GM12878 (cell line): ENCODE measurements around the gene FBXL17. TPM values are rescaled to one million over a fixed set of nuclear protein-coding genes. Genes with fewer than 3 reads are reported as not detected.

Experiments used
- ASH2L ChIP-seq: fragments of 300-600, 200-600 bp; sonication (generic); IDR thresholded peaks from 2 replicates; pipeline ENCODE4 v1.6.1; 2017; ENCODE audit warnings: low read depth, mild to moderate bottlenecking, borderline replicate concordance
- ATF7 ChIP-seq: fragments of 450-650 bp; IDR thresholded peaks from 2 replicates; pipeline ENCODE4 v1.6.1; 2016; ENCODE audit warnings: low read depth, mild to moderate bottlenecking
- BCL11A ChIP-seq: IDR thresholded peaks from 2 replicates; pipeline ENCODE4 v1.6.1; 2011; ENCODE audit warnings: low read depth, low read length
- BCL3 ChIP-seq: IDR thresholded peaks from 2 replicates; pipeline ENCODE4 v1.6.1; 2011; ENCODE audit warnings: borderline replicate concordance, low read depth, mild to moderate bottlenecking, moderate library complexity, low read length; ENCODE audit not compliant: insufficient read depth, poor library complexity, severe bottlenecking
- BMI1 ChIP-seq: fragments of 450-650 bp; IDR thresholded peaks from 2 replicates; pipeline ENCODE4 v1.6.1; 2016; ENCODE audit warnings: mild to moderate bottlenecking, moderate library complexity, borderline replicate concordance
- CEBPB ChIP-seq, 2 experiments: fragments of 150-350 bp in 1 of 2; IDR thresholded peaks; 2 replicates each; pipeline ENCODE4 v1.6.1; 2012 to 2014; ENCODE audit warnings: low read depth in 2 of 2, low read length in 2 of 2, borderline replicate concordance in 1 of 2, inconsistent platforms in 1 of 2
- CTCF ChIP-seq, 3 experiments: IDR thresholded peaks in 2 of 3; conservative IDR thresholded peaks in 1 of 3; 2 replicates each; pipeline ENCODE4 v1.5.1; 2011; ENCODE audit warnings: low read depth in 3 of 3, low read length in 3 of 3, mild to moderate bottlenecking in 3 of 3, control low read depth in 2 of 3, moderate library complexity in 2 of 3, inconsistent platforms in 1 of 3, mixed read lengths in 1 of 3; ENCODE audit not compliant: control insufficient read depth in 2 of 3, insufficient read depth in 1 of 3; ENCODE audit errors: extremely low read depth in 1 of 3
- DPF2 ChIP-seq: fragments of 450-650 bp; IDR thresholded peaks from 2 replicates; pipeline ENCODE4 v1.6.1; 2017; ENCODE audit warnings: mild to moderate bottlenecking
- EGR1 ChIP-seq, 2 experiments: IDR thresholded peaks; 1 replicate in 1 of 2; 2 replicates in 1 of 2; pipeline ENCODE4 v1.6.1; 2011 to 2012; ENCODE audit warnings: low read depth in 2 of 2, low read length in 2 of 2, borderline replicate concordance in 1 of 2, mild to moderate bottlenecking in 1 of 2, moderate library complexity in 1 of 2
- ETV6 ChIP-seq, 2 experiments: fragments of 450-650 bp in 1 of 2; IDR thresholded peaks in 1 of 2; conservative IDR thresholded peaks in 1 of 2; 2 replicates each; pipeline ENCODE4 v1.6.1; 2014; ENCODE audit warnings: antibody characterized with exemption in 1 of 2, borderline replicate concordance in 1 of 2, low read depth in 1 of 2, mild to moderate bottlenecking in 1 of 2, moderate library complexity in 1 of 2
- HDAC6 ChIP-seq: fragments of 200-600 bp; sonication (generic); IDR thresholded peaks from one replicate; pipeline ENCODE4 v1.8.0; 2017; ENCODE audit warnings: antibody characterized with exemption; ENCODE audit not compliant: unreplicated experiment
- HDGF ChIP-seq: fragments of 450-650 bp; IDR thresholded peaks from 2 replicates; pipeline ENCODE4 v1.6.1; 2016; ENCODE audit warnings: antibody characterized with exemption
- IRF4 ChIP-seq: IDR thresholded peaks from 2 replicates; pipeline ENCODE4 v1.6.1; 2011; ENCODE audit warnings: low read depth, low read length
- KAT2A ChIP-seq: conservative IDR thresholded peaks from 2 replicates; pipeline ENCODE4 v1.6.1; 2011; ENCODE audit warnings: low read depth, low read length; ENCODE audit not compliant: control insufficient read depth
- NKRF ChIP-seq: fragments of 450-650 bp; conservative IDR thresholded peaks from 2 replicates; pipeline ENCODE4 v1.6.1; 2017; ENCODE audit warnings: mild to moderate bottlenecking, moderate library complexity
- RELA ChIP-seq: fragments of 450-650 bp; IDR thresholded peaks from 2 replicates; pipeline ENCODE4 v1.8.0; 2014; ENCODE audit warnings: borderline replicate concordance; ENCODE audit not compliant: partially characterized antibody
- RUNX3 ChIP-seq: IDR thresholded peaks from 2 replicates; pipeline ENCODE4 v1.6.1; 2012; ENCODE audit warnings: low read length, inconsistent platforms
- SMAD5 ChIP-seq: IDR thresholded peaks from 2 replicates; pipeline ENCODE4 v1.6.1; 2016; ENCODE audit warnings: antibody characterized with exemption, low read depth
- SUZ12 ChIP-seq: fragments of 200-600 bp; sonication (generic); IDR thresholded peaks from one replicate; pipeline ENCODE4 v1.6.1; 2018; ENCODE audit warnings: antibody characterized with exemption, mild to moderate bottlenecking; ENCODE audit not compliant: unreplicated experiment
- ZSCAN29 ChIP-seq: fragments of 450-650 bp; IDR thresholded peaks from 2 replicates; pipeline ENCODE4 v1.6.1; 2017; ENCODE audit warnings: mild to moderate bottlenecking, moderate library complexity
- polyA plus RNA-seq, 11 experiments: library from polyadenylated mRNA; depleted of rRNA in 4 of 11; unstranded in 6 of 11; stranded (reverse) in 5 of 11; fragments of >200 nt; fragmentation: Nextera tagmentation in 4 of 11; fragmentation: Illumina TruSeq in 1 of 11; extraction: Ambion mirVana in 4 of 11; extraction: Trizol in 1 of 11; gene quantifications; 1 replicate in 1 of 11; 2 replicates in 10 of 11; pipeline versions ENCODE4 v1.2.1 to v1.2.3, GENCODE V29; 2011 to 2016; ENCODE audit warnings: inconsistent platforms in 2 of 11, missing spikeins in 2 of 11, low read depth in 1 of 11
- total RNA-seq, 4 experiments: library from RNA; depleted of rRNA in 3 of 4; stranded (reverse); fragments of >200 nt in 3 of 4; fragmentation: Illumina TruSeq in 1 of 4; extraction: Trizol in 1 of 4; gene quantifications; 2 replicates each; pipeline versions ENCODE4 v1.2.1 to v1.2.3, GENCODE V29; 2013 to 2021
- TF ChIP-seq, protein P1 (sequence below): fragments of 450-650 bp; IDR thresholded peaks from 2 replicates; pipeline ENCODE4 v1.6.1; 2017; ENCODE audit warnings: antibody characterized with exemption, mild to moderate bottlenecking, moderate library complexity

Gene FBXL17
- total and polyA plus RNA-seq, 10 of the 15 experiments (the other 5 are each of a cell fraction or from before 2014, with no cell fraction given) = 0.88 to 9.0 (median 4.4) TPM

- TF ChIP-seq, protein P1, sequence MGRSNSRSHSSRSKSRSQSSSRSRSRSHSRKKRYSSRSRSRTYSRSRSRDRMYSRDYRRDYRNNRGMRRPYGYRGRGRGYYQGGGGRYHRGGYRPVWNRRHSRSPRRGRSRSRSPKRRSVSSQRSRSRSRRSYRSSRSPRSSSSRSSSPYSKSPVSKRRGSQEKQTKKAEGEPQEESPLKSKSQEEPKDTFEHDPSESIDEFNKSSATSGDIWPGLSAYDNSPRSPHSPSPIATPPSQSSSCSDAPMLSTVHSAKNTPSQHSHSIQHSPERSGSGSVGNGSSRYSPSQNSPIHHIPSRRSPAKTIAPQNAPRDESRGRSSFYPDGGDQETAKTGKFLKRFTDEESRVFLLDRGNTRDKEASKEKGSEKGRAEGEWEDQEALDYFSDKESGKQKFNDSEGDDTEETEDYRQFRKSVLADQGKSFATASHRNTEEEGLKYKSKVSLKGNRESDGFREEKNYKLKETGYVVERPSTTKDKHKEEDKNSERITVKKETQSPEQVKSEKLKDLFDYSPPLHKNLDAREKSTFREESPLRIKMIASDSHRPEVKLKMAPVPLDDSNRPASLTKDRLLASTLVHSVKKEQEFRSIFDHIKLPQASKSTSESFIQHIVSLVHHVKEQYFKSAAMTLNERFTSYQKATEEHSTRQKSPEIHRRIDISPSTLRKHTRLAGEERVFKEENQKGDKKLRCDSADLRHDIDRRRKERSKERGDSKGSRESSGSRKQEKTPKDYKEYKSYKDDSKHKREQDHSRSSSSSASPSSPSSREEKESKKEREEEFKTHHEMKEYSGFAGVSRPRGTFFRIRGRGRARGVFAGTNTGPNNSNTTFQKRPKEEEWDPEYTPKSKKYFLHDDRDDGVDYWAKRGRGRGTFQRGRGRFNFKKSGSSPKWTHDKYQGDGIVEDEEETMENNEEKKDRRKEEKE = no peak
- 0 out of 2 replicates have a peak, but pooled peaks have one; percentile 49 for TF ChIP-seq NKRF
- TF ChIP-seq ASH2L = no peak
- TF ChIP-seq DPF2 = peak; percentile 92
- TF ChIP-seq EGR1 (IDR thresholded peaks at IDR 0.05; ENCODE audit: borderline replicate concordance in 1 of 2, low read depth in 2 of 2, low read length in 2 of 2) = no peak
- TF ChIP-seq IRF4 = no peak
- TF ChIP-seq SUZ12 = no peak
- TF ChIP-seq BCL3 = peak; percentile 61
- no peak for TF ChIP-seq ZSCAN29
- TF ChIP-seq ATF7 = peak; percentile 89
- peak in 1 of 2 experiments; percentile 28; a peak in 1 of 4 replicates for TF ChIP-seq ETV6 (conservative IDR thresholded peaks at IDR 0.05 in 1 of 2, IDR thresholded peaks at IDR 0.05 in 1 of 2; ENCODE audit: borderline replicate concordance in 1 of 2, low read depth in 1 of 2)
- TF ChIP-seq CTCF (IDR thresholded peaks at IDR 0.05 in 2 of 3, conservative IDR thresholded peaks at IDR 0.05 in 1 of 3; ENCODE audit: control insufficient read depth in 2 of 3, extremely low read depth in 1 of 3, insufficient read depth in 1 of 3, low read depth in 3 of 3, low read length in 3 of 3) = no peak
- TF ChIP-seq SMAD5 = no peak
- TF ChIP-seq BCL11A = peak; percentile 84
- TF ChIP-seq CEBPB (IDR thresholded peaks at IDR 0.05; ENCODE audit: borderline replicate concordance in 1 of 2, low read depth in 2 of 2, low read length in 2 of 2) = no peak
- peak; percentile 71; the same call in 1 of the 2 replicates for TF ChIP-seq BMI1
- peak; percentile 81 for TF ChIP-seq RELA
- TF ChIP-seq HDAC6 = no peak
- peak; percentile 68; the same call in 1 of the 2 replicates for TF ChIP-seq HDGF
- no peak for TF ChIP-seq KAT2A
- peak; percentile 57 for TF ChIP-seq RUNX3
These were observed 569.2 kb downstream of the FBXL17 start (continued) for GRCh38 chr5:107812570-107813141.
